ENCODE results near the gene CD2AP.

The CD2AP gene

DNA sequence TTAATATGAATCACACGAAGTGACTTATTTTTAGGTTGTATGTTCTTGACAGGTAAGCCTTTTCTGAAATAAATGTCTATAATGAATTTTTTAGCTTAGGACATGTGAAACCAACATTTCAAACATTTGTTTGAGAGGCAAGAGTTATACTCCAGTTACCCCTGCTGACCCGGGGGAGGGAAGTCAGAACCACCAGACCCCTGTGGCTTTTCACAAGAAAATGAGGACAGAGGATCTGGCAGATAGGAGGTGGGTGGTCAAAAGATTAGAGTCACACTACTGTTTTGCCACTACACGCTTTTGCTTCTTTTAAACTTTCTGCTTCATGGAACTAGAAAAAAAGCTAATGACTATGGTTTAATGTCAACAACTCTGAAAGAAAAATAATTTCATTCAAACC is 193.3 kb downstream of the CD2AP start:
- no peak overlapping the region for H3K27ac ChIP-seq
- no peak overlapping the region for H3K4me3 ChIP-seq (IDR thresholded peaks at IDR 0.05; ENCODE audit: insufficient read depth, low read depth, low read length)
- no peaks in the 10 kb centered on the region for H3K36me3 ChIP-seq (ENCODE audit: insufficient read depth)
- H3K9ac ChIP-seq, result no peak overlapping the region
- no peaks in the 10 kb centered on the region for H4K20me1 ChIP-seq (ENCODE audit: insufficient read depth)
- no peaks in the 10 kb centered on the region for H3K27me3 ChIP-seq (ENCODE audit: insufficient read depth, low read depth)
- TF ChIP-seq, protein P1, sequence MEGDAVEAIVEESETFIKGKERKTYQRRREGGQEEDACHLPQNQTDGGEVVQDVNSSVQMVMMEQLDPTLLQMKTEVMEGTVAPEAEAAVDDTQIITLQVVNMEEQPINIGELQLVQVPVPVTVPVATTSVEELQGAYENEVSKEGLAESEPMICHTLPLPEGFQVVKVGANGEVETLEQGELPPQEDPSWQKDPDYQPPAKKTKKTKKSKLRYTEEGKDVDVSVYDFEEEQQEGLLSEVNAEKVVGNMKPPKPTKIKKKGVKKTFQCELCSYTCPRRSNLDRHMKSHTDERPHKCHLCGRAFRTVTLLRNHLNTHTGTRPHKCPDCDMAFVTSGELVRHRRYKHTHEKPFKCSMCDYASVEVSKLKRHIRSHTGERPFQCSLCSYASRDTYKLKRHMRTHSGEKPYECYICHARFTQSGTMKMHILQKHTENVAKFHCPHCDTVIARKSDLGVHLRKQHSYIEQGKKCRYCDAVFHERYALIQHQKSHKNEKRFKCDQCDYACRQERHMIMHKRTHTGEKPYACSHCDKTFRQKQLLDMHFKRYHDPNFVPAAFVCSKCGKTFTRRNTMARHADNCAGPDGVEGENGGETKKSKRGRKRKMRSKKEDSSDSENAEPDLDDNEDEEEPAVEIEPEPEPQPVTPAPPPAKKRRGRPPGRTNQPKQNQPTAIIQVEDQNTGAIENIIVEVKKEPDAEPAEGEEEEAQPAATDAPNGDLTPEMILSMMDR (conservative IDR thresholded peaks at IDR 0.05; ENCODE audit: low read depth, low read length), result no peak
- no peaks in the 10 kb centered on the region for H3K79me2 ChIP-seq (ENCODE audit: insufficient read depth, low read depth)
- H3K4me2 ChIP-seq, result no peak overlapping the region
- no peak overlapping the region for H2AFZ ChIP-seq (ENCODE audit: low read depth)
- no peaks in the 10 kb centered on the region for H3K4me1 ChIP-seq (ENCODE audit: low read depth, poor library complexity, severe bottlenecking)

DNA sequence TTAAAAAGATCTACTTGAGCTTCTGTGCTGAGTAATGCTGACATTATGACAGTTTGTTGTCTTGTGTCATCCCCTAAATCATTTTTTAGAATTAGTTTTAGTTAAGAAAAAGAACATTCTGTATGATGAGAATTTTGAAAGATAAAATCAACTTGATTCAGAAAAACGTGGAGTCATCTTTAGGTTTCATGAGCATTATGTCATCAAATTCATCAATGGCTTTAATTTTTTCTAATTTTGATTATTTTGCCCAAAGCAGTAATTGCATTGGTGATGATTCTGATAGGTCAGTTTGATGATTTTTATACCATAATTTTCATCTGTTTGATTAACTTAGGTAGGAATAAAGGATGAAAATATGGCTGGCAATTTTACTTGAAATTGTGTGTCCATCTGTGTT is 194.2 kb downstream of the CD2AP start:
- Histone ChIP-seq H3K27me3 (ENCODE audit: insufficient read depth, low read depth) (no peaks in the 10 kb centered on the region), H3K9ac (no peak overlapping the region), H3K27ac (no peak overlapping the region), H4K20me1 (ENCODE audit: insufficient read depth) (no peaks in the 10 kb centered on the region), H3K79me2 (ENCODE audit: insufficient read depth, low read depth) (no peaks in the 10 kb centered on the region), H3K4me2 (no peak overlapping the region), H3K4me1 (ENCODE audit: low read depth, poor library complexity, severe bottlenecking) (no peaks in the 10 kb centered on the region), H3K36me3 (ENCODE audit: insufficient read depth) (no peaks in the 10 kb centered on the region), H2AFZ (ENCODE audit: low read depth) (no peak overlapping the region), H3K4me3 (IDR thresholded peaks at IDR 0.05; ENCODE audit: insufficient read depth, low read depth, low read length) (no peak overlapping the region)
- TF ChIP-seq, protein P1 (conservative IDR thresholded peaks at IDR 0.05; ENCODE audit: low read depth, low read length), result no peak

DNA sequence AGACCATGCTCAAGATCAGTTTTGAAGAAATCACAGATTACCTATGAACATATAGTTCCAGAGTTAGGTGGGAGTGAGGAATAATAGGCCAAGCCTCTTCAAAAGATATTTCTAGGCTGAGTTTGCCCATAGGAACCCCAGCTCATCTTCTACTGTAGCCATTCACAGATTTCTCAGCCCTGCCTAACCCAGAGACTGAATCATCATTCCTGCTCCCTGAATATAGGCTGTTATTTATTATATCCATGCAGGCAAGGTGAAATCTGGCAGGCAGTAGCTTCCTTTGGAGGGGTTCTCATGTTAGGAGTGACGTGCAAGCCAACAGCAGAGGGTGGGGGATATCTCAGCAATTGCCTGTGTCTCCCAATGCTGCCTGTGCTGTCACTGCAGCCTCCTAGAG is 195.2 kb downstream of the CD2AP start:
- no peaks in the 10 kb centered on the region for H3K27me3 ChIP-seq (ENCODE audit: insufficient read depth, low read depth)
- H3K4me3 ChIP-seq (IDR thresholded peaks at IDR 0.05; ENCODE audit: insufficient read depth, low read depth, low read length), result no peak overlapping the region
- no peaks in the 10 kb centered on the region for H3K4me1 ChIP-seq (ENCODE audit: low read depth, poor library complexity, severe bottlenecking)
- no peak overlapping the region for H3K9ac ChIP-seq
- TF ChIP-seq, protein P1 (conservative IDR thresholded peaks at IDR 0.05; ENCODE audit: low read depth, low read length), result no peak
- H2AFZ ChIP-seq (ENCODE audit: low read depth), result no peak overlapping the region
- H3K27ac ChIP-seq, result no peak overlapping the region
- no peaks in the 10 kb centered on the region for H3K36me3 ChIP-seq (ENCODE audit: insufficient read depth)
- no peaks in the 10 kb centered on the region for H3K79me2 ChIP-seq (ENCODE audit: insufficient read depth, low read depth)
- no peak overlapping the region for H3K4me2 ChIP-seq
- no peaks in the 10 kb centered on the region for H4K20me1 ChIP-seq (ENCODE audit: insufficient read depth)

DNA sequence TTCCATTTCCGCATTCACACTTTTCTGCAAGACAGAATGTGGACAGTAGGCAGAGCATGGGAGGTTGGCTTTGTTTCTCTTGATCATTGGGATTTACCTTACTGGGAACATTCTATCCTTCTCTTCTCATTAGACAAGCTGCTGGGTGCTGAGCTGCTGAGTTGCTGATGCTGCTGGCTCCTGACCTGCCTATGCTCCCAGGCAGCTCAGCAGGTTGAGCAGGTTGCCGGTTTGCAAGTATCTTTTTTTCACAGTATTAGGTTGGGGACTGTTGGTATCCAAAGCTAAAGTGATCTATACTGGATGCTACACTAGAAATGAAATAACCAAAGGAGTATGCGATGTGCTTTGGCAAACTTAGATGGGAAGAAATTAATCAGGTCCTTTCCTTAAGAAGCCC is 197.1 kb downstream of the CD2AP start:
- H3K9ac ChIP-seq, result no peak overlapping the region
- H3K27ac ChIP-seq, result no peak overlapping the region
- no peak overlapping the region for H3K4me3 ChIP-seq (IDR thresholded peaks at IDR 0.05; ENCODE audit: insufficient read depth, low read depth, low read length)
- no peaks in the 10 kb centered on the region for H3K4me1 ChIP-seq (ENCODE audit: low read depth, poor library complexity, severe bottlenecking)
- H3K36me3 ChIP-seq (ENCODE audit: insufficient read depth), result no peaks in the 10 kb centered on the region
- TF ChIP-seq, protein P1 (conservative IDR thresholded peaks at IDR 0.05; ENCODE audit: low read depth, low read length), result no peak
- H3K4me2 ChIP-seq, result no peak overlapping the region
- no peaks in the 10 kb centered on the region for H3K79me2 ChIP-seq (ENCODE audit: insufficient read depth, low read depth)
- H2AFZ ChIP-seq (ENCODE audit: low read depth), result no peak overlapping the region
- no peaks in the 10 kb centered on the region for H4K20me1 ChIP-seq (ENCODE audit: insufficient read depth)
- H3K27me3 ChIP-seq (ENCODE audit: insufficient read depth, low read depth), result no peaks in the 10 kb centered on the region
